GM19468 (cell line): ENCODE data around the gene FKBP5.
"Not testable (repeated sequence)": the region's sequence is repeated elsewhere in the genome, so short reads cannot be mapped to it uniquely, and the experiment has no call there.

Experiments
- ATAC-seq: cut with Tn5 transposase; IDR thresholded peaks from one replicate; pipeline ENCODE4 v1.9.1; 2021; ENCODE audit warnings: mild to moderate bottlenecking, moderate library complexity, moderate number of reproducible peaks; ENCODE audit not compliant: unreplicated experiment; ENCODE audit errors: extremely low read depth

Gene FKBP5

GRCh38 chr6:35694462-35694861 lies 5.7 kb upstream of the FKBP5 start:
- ATAC-seq, result no peak

GRCh38 chr6:35691027-35691824 lies 2.5 kb upstream of the FKBP5 start:
- no peak for ATAC-seq

- ATAC-seq, result no peak
Observed at GRCh38 chr6:35690484-35690883, 1.8 kb upstream of the FKBP5 start.

GRCh38 chr6:35690006-35690405 lies 1.3 kb upstream of the FKBP5 start:
- not testable (repeated sequence) for ATAC-seq

GRCh38 chr6:35687658-35688604 lies 784 bp downstream of the FKBP5 start:
- ATAC-seq, result no peak

GRCh38 chr6:35686873-35687555 lies 1.7 kb downstream of the FKBP5 start:
- no peak for ATAC-seq

GRCh38 chr6:35686436-35686835 lies 2.3 kb downstream of the FKBP5 start:
- no peak for ATAC-seq

GRCh38 chr6:35683267-35683666 lies 5.4 kb downstream of the FKBP5 start:
- ATAC-seq, result no peak

- ATAC-seq, result no peak
Observed at GRCh38 chr6:35681298-35681697, 7.4 kb downstream of the FKBP5 start.

- ATAC-seq, result no peak
Observed at GRCh38 chr6:35679399-35679798, 9.3 kb downstream of the FKBP5 start.

- ATAC-seq, result no peak
Observed at GRCh38 chr6:35678814-35679213, 9.9 kb downstream of the FKBP5 start.

GRCh38 chr6:35678021-35678654 lies 10.6 kb downstream of the FKBP5 start:
- no peak for ATAC-seq

- no peak for ATAC-seq
Observed at GRCh38 chr6:35677456-35677855, 11.3 kb downstream of the FKBP5 start.

- no peak for ATAC-seq
Observed at GRCh38 chr6:35675871-35676459, 12.8 kb downstream of the FKBP5 start.

- ATAC-seq, result no peak
Observed at GRCh38 chr6:35674594-35674993, 14.1 kb downstream of the FKBP5 start.

- ATAC-seq, result no peak
Observed at GRCh38 chr6:35673755-35674154, 15.0 kb downstream of the FKBP5 start.

- ATAC-seq, result not testable (repeated sequence)
Observed at GRCh38 chr6:35673284-35673666, 15.4 kb downstream of the FKBP5 start.

- ATAC-seq, result not testable (repeated sequence)
Observed at GRCh38 chr6:35670453-35670852, 18.3 kb downstream of the FKBP5 start.

- no peak for ATAC-seq
Observed at GRCh38 chr6:35669451-35670045, 19.2 kb downstream of the FKBP5 start.
